Sigmoid colon (tissue), 4 donors: ENCODE measurements around the gene RPA1.
"Not testable (repeated sequence)": the region's sequence is repeated elsewhere in the genome, so short reads cannot be mapped to it uniquely, and the experiment has no call there.

ENCODE experiments used
- CTCF ChIP-seq, 4 experiments: fragments of 450-650 bp in 3 of 4; fragments of 200-600 bp in 1 of 4; IDR thresholded peaks; one replicate each; pipeline ENCODE4 v1.5.1; 2016 to 2019; ENCODE audit warnings: antibody characterized with exemption in 4 of 4, mild to moderate bottlenecking in 3 of 4, moderate library complexity in 2 of 4
- EP300 ChIP-seq, 4 donors: sonication (generic); formaldehyde crosslinking; IDR thresholded peaks; one replicate each; pipeline ENCODE4 v1.6.1; 2017; ENCODE audit warnings: antibody characterized with exemption in 4 of 4
- POLR2A ChIP-seq, 2 donors: fragments of 450-650 bp; IDR thresholded peaks; one replicate each; pipeline ENCODE4 v1.6.1; 2016; ENCODE audit warnings: antibody characterized with exemption in 2 of 2, mild to moderate bottlenecking in 2 of 2, moderate library complexity in 2 of 2
- POLR2AphosphoS5 ChIP-seq, 4 donors: sonication (generic); formaldehyde crosslinking; IDR thresholded peaks; one replicate each; pipeline ENCODE4 v1.6.1; 2017; ENCODE audit warnings: antibody characterized with exemption in 4 of 4

GRCh38 chr17:1856462-1856861 is 26.7 kb downstream of the RPA1 start:
- not testable (repeated sequence) for TF ChIP-seq CTCF, EP300, POLR2A, POLR2AphosphoS5 (IDR thresholded peaks at IDR 0.05)
